ENCODE results near the gene RITA1.
"Not testable (repeated sequence)": the region's sequence is repeated elsewhere in the genome, so short reads cannot be mapped to it uniquely, and the experiment has no call there.

Gene RITA1

DNA sequence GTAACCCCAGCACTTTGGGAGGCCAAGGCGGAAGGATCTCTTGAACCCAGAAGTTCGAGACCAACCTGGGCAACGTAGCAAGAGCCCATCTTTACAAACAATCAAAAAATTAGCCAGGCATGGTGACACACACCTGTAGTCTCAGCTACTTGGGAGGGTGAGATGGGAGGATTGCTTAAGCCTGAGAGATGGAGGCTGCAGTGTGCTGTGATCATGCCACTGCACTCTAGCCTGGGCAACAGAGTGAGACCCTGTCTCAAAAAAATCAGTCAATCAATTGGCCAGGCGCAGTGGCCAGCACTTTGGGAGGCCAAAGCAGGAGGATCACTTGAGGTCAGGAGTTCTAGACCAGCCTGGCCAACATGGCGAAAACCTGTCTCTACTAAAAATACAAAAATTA, 21.3 kb downstream of the RITA1 start:
- DNase-seq: not testable (repeated sequence)

DNA sequence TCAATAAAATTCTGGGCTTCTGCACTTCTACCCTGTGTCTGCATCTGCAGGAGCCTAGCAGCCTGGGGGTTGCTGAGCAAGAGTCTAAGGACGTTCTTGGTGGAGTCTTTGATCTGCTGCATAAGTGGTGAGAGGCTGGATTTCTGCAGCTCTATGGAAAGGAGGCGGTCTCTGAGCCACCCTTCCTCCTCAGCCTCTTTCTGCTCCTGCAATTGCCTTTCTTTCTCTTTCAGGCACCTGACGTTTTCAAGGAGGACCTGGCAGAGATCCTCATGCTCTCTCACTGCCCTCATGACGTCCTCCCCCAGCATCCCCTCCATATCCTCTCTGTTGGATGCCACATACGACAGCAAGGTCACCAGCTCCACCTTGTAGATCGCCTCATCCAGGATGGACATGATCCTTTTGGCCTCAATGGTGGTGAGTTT, 22.1 kb downstream of the RITA1 start:
- peak; percentile 10 for DNase-seq

DNA sequence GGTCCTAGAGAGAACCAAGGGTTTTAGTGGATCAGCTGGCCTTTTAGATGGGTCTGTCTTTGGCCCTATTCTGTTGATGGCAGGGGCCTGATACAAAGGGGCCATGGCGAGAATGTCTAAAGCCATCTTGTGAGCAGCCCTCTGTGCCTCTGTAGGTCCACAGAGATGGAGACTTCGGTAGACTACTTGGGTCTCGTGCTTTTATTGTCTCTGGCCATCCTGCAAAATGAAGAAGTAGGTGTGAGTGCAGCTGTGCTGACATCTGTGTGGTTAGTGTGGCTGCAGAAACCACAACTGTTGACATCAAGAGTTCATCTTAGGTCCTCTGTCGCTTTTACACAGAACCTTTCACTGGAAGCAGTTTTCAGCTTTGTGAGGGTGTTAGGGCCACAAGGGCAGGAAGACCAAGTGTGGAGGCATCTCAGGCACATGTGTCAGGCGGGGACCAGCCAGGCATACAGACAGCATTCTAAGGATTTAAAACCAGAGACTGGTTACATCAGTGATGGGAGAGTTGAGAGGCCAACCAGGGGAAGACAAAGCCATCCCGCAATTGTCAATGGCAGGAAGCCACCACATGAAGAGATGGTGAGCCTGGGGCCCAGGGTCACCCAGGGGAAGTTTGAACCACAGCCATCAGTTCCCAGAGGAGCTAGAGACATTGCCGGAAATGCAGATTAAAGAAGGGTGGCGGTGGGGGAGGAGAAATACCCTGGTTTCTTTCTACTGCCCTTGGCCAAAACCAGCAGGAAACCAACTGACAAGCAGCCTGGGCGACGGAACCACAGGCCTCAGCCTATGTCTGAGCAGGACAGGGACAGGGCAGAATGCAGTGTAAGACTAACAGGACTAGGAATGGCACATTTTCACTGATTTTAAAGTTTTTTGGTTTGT, 22.8 kb downstream of the RITA1 start:
- peak; percentile 85 for DNase-seq

DNA sequence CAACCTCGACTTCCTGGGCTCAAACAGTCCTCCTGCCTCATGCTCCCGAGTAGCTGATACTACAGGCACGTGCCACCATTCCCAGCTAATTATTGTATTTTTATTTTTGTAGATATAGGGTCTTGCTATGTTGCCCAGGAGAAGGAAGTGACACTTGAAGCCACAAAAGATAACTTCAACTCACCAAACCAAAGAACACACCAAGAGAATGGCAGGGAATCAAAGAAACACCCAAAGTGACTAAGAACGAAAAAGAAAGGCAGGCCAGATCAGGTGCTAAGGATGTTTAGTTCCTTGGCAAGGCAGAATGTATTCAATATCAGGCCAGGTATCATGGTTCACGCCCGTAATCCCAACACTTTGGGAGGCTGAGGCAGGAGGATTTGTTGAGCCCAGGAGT, 25.6 kb downstream of the RITA1 start:
- peak; percentile 45 for DNase-seq

DNA sequence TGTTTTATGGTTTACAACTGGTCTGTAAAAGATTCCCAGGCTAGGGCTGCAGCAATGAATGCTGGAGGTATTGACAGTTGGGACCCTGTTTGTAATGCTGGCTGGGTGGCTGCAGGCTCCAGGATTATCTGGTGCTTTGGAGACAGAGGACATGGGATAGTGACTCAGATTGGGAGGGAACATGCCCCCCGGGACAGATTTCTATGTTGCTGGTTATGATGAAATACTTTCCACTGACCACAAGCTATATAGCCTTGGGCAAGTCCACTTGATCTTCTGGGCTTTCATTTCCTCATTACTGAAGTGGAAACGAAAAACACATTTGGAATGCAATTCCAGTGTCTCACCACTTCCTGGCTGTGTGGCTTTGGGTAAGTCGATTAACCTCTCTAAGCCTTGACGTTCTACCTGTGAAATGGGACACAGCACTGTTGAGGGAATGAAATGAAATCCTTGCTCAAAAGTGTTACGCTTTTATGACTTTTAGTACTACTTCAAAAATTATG, 29.4 kb downstream of the RITA1 start:
- peak; percentile 38 for DNase-seq

DNA sequence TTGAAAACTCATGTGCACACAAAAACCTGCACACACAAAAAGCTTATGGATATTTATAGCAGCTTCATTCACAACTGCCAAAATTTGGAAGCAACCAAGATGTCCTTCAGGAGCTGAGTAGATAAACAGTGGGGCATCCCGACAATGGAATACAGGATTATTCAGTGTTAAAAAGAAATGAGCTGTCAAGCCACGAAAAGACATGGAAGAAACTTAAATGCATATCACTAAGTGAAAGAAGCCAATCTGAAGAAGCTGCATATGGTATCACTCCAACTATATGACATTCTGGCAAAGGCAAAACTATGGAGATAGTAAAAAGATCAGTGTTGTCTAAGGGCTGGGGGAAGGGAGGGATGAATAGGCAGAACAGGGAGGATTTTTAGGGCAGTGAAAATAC, 30.5 kb downstream of the RITA1 start:
- DNase-seq: no peak

DNA sequence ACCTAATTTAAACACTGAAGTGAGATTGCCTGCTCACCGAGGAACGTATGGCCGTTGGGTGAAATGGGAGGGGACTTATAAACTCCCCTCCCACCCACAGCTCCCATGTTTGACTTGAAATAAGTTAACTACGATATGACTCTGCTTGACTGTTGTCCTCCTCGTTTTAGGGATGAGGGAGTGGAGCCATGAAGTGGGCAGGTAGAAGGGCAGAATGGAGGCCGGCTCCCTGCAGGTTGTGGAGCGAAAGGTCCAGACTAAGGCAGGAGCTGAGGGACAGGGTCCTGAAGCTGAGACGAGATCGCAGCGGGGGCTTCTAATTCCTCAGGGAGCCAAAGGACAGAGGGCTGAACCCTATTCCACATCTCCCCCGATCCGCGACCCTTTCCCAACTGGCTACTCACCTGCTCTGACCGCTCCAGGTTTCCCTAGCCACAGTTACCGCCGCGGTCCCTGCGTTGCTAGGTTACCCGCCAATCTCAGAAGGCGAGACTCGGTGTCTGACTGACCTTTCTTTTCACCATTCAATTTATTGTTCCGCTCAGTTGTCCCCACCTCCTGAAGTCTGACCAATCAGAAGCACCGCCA, 35.2 kb downstream of the RITA1 start:
- DNase-seq: peak; percentile 11

DNA sequence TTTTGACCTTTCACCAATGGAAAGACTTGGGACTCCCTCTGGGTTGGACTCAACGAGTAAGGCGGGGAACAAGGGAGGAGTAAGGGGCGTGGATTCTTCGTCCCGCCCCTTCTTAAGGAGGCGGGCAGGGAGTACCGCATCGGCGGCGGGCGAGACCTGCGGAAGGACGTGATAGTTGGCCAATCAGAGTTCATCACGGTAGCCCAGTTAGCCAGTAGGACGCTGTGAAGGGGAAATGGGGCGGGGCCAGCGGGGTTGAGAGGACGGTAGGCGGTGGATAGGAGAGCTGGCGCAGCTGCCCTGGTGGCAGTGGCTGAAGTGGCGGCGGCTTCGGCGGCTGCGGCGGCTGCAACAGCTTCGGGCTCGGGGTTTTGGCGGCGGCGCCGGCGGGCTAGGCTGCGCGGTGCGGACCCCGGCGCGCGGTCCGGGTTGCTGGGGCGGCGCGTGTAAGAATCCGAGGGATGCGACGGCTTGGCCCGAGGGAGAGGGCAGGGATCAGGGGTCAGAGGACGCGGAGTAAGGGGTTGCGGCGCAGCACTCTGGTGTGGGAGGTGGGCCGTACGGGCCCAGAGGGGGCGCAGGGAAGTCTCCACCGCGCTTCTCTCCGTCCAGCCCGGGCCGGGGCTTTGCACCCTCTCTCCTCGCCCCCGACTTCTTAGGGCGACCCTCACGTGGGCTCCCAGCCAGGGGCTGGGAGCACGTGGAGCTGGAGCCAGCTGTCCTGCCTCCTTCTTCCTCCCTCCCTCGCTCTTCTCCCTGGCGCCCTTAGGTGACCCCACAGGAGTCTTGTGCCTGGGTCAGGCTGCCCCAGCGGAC, 35.9 kb downstream of the RITA1 start, which contains the start of gene TPCN1:
Gene TPCN1, plus strand, starts transcription at position 284 of the 816 bp plus-strand sequence. CDS start 5,389 bp downstream, outside the sequence.
- DNase-seq: peak; percentile 100

DNA sequence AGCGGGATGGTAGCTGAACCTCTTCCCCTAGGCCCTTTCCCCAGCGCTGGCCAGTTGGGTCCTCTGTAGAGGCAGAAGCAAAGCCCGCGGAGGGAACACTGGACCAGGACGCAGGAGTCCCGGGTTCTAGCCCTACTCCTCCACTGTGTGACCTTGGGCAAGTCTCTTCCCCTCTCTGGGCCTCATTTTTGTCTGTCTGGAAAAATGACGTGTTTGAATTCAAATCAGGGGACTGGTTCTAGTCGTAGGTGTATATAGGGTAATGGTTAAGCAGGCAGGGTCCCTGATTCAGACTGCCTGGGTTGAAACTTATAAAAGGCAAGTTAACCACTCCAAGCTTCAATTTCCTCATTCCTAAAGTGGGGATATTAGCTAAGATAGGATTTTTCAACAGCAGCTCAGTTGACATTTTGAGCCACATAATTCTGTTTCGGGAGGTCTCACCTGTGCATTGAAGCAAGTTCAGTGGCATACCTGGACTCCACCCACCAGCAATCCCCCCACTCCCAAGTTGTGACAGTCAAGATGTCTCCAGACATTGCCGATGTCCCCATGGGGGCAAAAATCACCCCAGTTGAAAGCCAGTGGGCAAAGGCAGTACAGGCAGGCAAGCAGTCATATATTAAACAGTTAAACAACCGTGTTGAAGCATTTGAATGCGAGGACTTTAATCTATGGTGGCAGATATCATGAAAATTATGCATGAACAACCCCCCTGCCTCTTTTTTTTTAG, 36.6 kb downstream of the RITA1 start:
- peak; percentile 40 for DNase-seq

DNA sequence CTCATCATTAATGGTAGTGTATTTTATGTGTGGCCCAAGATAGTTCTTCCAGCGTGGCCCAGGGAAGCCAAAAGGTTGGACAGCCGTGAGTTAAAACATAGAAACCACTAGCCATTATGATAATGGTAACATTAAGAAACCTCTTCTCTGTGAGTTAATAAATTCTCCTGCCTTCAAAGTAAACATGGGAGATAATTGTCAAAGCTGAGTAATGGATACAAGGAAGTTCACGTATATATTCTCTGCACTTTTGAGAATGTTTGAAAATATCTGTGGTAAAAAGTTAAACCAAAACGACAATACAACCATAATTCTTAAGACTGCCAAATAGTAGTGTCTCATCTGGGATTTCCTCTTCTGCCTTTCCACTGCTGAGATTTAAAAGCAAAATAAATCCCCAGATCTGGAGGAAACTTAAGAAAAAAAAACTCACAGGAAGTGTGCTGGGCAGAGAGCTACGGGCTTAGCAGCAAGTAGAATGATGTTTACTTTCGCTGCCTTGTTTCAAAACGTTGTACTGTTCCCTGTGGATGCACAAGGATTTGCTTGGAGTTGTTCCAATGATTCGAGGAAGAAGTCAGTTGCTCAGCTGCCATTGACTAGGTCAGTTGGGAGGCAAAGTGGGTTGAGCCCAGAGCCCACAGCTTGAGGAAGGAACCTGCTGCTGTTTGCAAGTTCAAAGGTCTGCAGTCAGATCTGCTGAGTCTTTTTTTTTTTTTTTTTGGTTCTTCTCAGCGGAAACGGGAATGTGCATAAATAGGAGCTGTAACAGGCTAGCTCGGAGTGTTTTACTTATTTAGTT, 37.4 kb downstream of the RITA1 start:
- DNase-seq: peak; percentile 23

DNA sequence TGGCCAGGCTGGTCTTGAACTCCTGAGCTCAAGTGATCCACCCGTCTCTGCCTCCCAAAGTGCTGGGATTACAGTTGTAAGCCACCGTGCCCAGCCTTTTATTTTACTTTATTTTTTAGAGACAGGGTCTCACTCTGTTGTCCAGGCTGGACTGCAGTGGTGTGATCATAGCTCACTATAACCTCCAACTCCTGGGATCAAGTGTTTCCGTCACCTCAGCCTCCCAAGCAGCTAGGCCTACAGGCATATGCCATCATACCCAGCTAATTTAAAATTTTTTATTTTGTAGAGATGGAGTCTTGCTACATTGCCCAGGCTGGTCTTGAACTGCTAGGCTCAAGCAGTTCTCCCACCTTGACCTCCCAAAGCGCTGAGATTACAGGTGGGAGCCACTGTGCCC, 39.4 kb downstream of the RITA1 start:
- no peak for DNase-seq

DNA sequence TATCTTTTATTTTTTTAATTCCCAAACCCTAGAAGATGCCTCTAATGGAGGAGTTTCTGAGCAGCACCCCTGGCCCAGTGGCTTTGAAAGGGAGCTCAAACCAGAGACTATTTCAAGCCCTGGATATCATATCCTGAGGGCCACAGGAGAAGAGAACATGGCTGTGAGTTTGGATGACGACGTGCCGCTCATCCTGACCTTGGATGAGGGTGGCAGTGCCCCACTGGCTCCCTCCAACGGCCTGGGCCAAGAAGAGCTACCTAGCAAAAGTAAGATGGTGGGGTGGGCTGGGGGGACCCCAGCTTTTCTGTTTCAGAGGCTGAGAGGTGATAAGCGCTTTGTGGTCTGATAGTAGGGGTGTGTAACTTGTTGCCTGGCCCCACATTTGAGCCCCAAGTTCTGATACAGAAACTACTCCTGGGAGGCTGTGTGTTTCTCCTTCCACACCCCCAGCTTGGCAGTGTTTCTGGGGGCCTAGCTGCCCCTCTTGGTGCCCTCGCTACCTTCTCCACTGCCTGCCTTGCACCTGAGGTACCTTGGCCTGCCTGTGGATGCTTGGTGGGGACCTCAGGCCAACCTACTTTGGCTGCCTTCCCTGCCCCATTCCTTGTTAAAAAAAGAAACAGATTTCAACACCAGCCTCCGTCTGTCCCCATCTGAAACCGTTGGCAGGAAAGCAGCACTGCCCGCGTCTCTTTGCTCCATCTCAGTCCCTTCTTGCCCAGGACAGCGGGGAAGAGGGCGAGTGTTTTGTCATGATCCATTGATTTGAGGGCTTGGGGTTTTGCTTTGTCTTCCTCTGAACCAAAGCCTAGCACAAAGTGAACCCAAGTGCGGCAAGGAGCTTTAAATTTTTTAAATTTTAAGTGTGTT, 41.4 kb downstream of the RITA1 start:
- no peak for DNase-seq

DNA sequence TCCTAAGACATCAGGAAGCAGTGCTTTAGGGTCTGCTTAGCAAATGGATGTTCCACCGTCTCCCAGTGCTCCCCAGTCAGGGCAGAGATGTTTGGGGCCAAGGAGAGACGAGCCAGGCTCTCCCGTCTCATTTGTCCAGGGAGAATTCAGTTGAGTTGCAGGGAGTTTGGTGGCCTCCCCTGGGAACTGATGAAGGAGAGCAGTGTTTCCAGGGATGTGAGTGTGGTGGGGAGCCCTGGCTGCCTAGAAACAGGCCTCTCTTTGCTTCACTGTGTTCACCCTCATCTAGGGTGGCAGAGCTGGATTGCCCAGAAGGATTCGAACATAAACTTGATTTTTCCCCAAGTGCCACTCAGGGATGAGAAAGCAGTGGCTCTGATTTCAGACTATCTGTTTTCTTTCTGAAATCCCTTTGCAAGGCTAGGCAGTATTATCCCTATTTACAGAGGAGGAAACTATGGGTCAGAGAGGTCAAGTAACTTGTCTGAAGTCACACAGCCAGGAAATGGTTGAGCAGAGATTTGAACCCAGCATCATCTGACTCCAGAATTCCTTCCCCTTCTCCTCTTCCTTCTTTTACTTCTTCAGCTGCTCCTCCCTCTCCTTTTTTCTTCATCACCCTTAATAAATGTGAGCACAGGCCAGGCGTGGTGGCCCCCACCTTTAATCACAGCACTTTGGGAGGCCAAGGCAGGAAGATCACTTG, 42.3 kb downstream of the RITA1 start:
- no peak for DNase-seq

DNA sequence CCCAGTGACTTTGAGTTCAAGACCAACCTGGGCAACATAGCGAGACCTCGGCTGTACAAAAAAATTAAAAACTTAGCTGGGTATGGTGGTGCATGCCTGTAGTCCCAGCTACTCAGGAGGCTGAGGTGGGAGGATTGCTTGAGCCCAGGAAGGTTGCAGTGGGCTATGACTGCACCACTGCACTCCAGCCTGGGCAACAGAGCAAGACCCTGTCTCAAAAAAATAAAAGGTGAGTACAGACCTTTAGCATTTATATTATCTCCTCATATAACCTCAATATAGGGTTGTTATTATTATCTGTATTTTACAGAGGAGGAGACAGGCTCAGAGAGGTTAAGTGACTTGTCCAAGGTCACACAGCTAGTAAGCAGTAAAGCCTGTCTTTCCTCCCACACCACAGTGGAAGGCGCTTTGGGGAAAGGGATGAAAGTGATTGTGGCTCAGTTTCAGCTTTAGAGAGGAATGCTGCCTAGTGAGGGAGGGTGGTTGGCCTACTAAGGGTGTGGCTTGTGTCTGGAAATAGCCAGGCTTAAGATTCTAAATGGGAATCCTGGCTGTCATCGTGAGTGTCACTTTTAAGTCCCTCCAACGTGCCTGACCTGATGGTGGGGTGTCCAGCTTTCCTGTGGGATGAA, 43.0 kb downstream of the RITA1 start:
- DNase-seq: no peak

DNA sequence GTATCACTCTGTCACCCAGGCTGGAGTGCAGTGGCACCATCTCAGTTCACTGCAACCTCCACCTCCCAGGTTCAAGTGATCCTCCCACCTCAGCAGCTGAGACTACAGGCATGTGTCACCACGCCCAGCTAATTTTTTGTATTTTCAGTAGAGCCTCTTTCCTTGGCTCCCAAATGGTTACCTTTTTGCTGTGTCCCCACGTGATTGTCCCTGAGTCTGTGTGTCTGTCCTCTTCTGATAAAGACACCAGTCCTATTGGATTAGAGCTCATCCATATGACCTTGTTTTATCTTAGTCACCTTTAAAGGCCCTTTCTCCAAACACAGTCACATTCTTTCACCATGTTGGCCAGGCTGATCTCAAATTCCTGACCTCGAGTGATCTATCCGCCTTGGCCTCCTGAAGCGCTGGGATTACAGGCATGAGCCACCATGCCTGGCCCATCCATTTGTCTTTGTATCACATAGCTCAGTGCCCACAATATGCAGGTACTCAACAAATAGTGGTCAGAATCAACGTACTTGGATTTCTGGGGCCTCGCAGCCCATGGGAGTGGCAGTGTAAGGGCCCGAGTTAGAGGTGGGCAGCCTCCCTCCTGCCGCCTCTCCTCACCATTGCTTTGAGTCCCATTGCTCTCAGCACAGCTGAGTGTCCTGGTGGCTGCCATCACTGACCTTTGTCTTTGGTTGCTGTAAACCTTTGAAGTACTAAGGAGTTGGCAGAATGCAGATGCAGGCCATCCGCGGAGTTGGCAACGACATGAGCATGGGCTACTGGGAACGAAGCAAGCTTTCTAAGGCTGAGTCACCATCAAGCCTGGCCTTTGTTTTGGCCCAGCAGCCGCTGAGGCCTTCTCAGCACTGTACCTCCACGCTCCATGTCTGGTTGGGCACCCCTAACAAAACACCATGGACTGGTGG, 45.1 kb downstream of the RITA1 start:
- DNase-seq: no peak

DNA sequence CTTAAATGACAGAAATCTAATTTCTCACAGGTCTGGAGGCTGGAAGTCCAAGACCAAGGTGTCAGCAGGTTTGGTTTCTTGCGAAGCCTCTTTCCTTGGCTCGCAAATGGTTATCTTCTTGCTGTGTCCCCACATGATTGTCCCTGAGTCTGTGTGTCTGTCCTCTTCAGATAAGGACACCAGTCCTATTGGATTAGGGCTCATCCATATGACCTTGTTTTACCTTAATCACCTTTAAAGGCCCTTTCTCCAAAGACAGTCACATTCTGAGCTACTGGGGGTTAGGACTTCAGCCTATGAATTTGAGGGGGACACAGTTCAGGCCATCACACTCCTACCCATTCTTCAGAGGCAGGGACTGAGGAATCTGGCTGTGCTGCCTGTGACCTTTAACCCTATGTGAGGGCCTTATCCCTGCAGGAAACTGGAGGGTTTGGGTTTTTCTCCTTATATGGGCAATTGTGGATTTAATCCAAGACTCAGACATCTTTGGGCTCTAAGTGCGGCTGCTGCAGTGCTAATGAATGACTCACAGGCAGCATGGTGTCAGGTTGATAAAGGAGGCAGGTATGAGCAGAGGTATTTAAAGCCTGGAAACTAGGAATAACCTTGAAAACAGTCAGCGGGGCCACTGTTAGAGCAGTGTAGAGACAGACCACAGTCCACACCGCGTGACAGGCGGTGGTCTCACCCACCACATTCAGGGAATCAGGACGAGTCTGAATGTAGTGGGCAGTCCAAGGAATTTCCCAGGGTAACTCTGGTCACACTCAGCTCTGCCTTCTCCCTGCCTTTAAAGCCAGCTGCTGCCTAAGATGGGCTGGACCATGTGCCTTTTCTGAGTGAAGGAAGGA, 45.9 kb downstream of the RITA1 start:
- no peak for DNase-seq

Data from activated CD4-positive, alpha-beta T cell treated with anti-CD3 and anti-CD28 coated beads, Interleukin-2, amount 50 U/mL, for 16 hours (primary cell).